ENCODE measurements around the gene SMURF2. TPM values are rescaled to one million over a fixed set of nuclear protein-coding genes. Genes with fewer than 3 reads are reported as not detected.
"Not testable (repeated sequence)": the region's sequence is repeated elsewhere in the genome, so short reads cannot be mapped to it uniquely, and the experiment has no call there.

Gene SMURF2
- total RNA-seq, 1 donor from 2014 or later = 26.6 TPM

- no peak for TF ChIP-seq CTCF (conservative IDR thresholded peaks at IDR 0.05)
- no peak overlapping the region for H3K4me3 Mint-ChIP-seq
- H3K36me3 Mint-ChIP-seq = no peaks in the 10 kb centered on the region
- no peaks in the 10 kb centered on the region for H3K27me3 Mint-ChIP-seq
- peak overlapping the region; percentile 5 for H3K27ac Mint-ChIP-seq
- no peaks in the 10 kb centered on the region for H3K9me3 Mint-ChIP-seq
- peaks cover 12% of the 10 kb centered on the region for H3K4me1 Mint-ChIP-seq (ENCODE audit: unreplicated experiment)
- DNase-seq (ENCODE audit: extremely low spot score, unreplicated experiment) = no peak
These were observed 47.0 kb downstream of the SMURF2 start for GRCh38 chr17:64615028-64615677.

GRCh38 chr17:64614266-64615027, 47.7 kb downstream of the SMURF2 start:
- H3K36me3 Mint-ChIP-seq = no peaks in the 10 kb centered on the region

GRCh38 chr17:64611369-64611768, 50.7 kb downstream of the SMURF2 start:
- H3K9me3 Mint-ChIP-seq = no peaks in the 10 kb centered on the region
- TF ChIP-seq CTCF (conservative IDR thresholded peaks at IDR 0.05) = no peak
- H3K27ac Mint-ChIP-seq = no peak overlapping the region
- DNase-seq (ENCODE audit: extremely low spot score, unreplicated experiment) = no peak
- H3K4me1 Mint-ChIP-seq (ENCODE audit: unreplicated experiment) = peaks cover 12% of the 10 kb centered on the region
- H3K4me3 Mint-ChIP-seq = no peak overlapping the region
- no peaks in the 10 kb centered on the region for H3K36me3 Mint-ChIP-seq
- H3K27me3 Mint-ChIP-seq = no peaks in the 10 kb centered on the region

More at GRCh38 chr17:64614266-64615027, 47.7 kb downstream of the SMURF2 start:
- no peak overlapping the region for H3K27ac Mint-ChIP-seq
- peaks cover 12% of the 10 kb centered on the region for H3K4me1 Mint-ChIP-seq (ENCODE audit: unreplicated experiment)
- H3K9me3 Mint-ChIP-seq = no peaks in the 10 kb centered on the region
- DNase-seq (ENCODE audit: extremely low spot score, unreplicated experiment) = no peak
- H3K27me3 Mint-ChIP-seq = no peaks in the 10 kb centered on the region
- no peak for TF ChIP-seq CTCF (conservative IDR thresholded peaks at IDR 0.05)
- no peak overlapping the region for H3K4me3 Mint-ChIP-seq

GRCh38 chr17:64610244-64610643, 51.9 kb downstream of the SMURF2 start:
- H3K27ac Mint-ChIP-seq; H3K4me3 Mint-ChIP-seq; H3K36me3 Mint-ChIP-seq; H3K27me3 Mint-ChIP-seq; H3K9me3 Mint-ChIP-seq; DNase-seq (ENCODE audit: extremely low spot score, unreplicated experiment): not testable (repeated sequence)
- peaks cover 11% of the 10 kb centered on the region for H3K4me1 Mint-ChIP-seq (ENCODE audit: unreplicated experiment)

- no peak for TF ChIP-seq CTCF (conservative IDR thresholded peaks at IDR 0.05)
These were observed 53.5 kb downstream of the SMURF2 start for GRCh38 chr17:64608571-64608981.

GRCh38 chr17:64607862-64608565, 54.1 kb downstream of the SMURF2 start:
- Mint-ChIP-seq H3K9me3 (no peaks in the 10 kb centered on the region), H3K27me3 (no peaks in the 10 kb centered on the region), H3K4me1 (ENCODE audit: unreplicated experiment) (peaks cover 5% of the 10 kb centered on the region), H3K36me3 (no peaks in the 10 kb centered on the region), H3K27ac (no peak overlapping the region), H3K4me3 (no peak overlapping the region)
- DNase-seq (ENCODE audit: extremely low spot score, unreplicated experiment) = no peak
- no peak for TF ChIP-seq CTCF (conservative IDR thresholded peaks at IDR 0.05)

More at GRCh38 chr17:64608571-64608981, 53.5 kb downstream of the SMURF2 start:
- H3K9me3 Mint-ChIP-seq = no peaks in the 10 kb centered on the region
- no peaks in the 10 kb centered on the region for H3K36me3 Mint-ChIP-seq
- no peak for DNase-seq (ENCODE audit: extremely low spot score, unreplicated experiment)
- H3K4me1 Mint-ChIP-seq (ENCODE audit: unreplicated experiment) = peaks cover 5% of the 10 kb centered on the region
- no peak overlapping the region for H3K4me3 Mint-ChIP-seq
- H3K27me3 Mint-ChIP-seq = no peaks in the 10 kb centered on the region
- H3K27ac Mint-ChIP-seq = no peak overlapping the region

GRCh38 chr17:64604532-64604931, 57.6 kb downstream of the SMURF2 start:
- not testable (repeated sequence) for H3K4me1 Mint-ChIP-seq (ENCODE audit: unreplicated experiment); H3K9me3 Mint-ChIP-seq; H3K27ac Mint-ChIP-seq; H3K4me3 Mint-ChIP-seq; H3K36me3 Mint-ChIP-seq; DNase-seq (ENCODE audit: extremely low spot score, unreplicated experiment); H3K27me3 Mint-ChIP-seq
